GM19372 (cell line): ENCODE measurements around the gene GPR22.

Source experiments
- ATAC-seq: cut with Tn5 transposase; IDR thresholded peaks from one replicate; pipeline ENCODE4 v1.9.1; 2021; ENCODE audit warnings: mild to moderate bottlenecking, low read depth, moderate library complexity; ENCODE audit not compliant: unreplicated experiment

GPR22 gene

DNA sequence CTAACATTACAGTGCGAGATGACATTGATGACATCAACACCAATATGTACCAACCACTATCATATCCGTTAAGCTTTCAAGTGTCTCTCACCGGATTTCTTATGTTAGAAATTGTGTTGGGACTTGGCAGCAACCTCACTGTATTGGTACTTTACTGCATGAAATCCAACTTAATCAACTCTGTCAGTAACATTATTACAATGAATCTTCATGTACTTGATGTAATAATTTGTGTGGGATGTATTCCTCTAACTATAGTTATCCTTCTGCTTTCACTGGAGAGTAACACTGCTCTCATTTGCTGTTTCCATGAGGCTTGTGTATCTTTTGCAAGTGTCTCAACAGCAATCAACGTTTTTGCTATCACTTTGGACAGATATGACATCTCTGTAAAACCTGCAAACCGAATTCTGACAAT, 4.3 kb downstream of the GPR22 start:
- ATAC-seq = no peak

DNA sequence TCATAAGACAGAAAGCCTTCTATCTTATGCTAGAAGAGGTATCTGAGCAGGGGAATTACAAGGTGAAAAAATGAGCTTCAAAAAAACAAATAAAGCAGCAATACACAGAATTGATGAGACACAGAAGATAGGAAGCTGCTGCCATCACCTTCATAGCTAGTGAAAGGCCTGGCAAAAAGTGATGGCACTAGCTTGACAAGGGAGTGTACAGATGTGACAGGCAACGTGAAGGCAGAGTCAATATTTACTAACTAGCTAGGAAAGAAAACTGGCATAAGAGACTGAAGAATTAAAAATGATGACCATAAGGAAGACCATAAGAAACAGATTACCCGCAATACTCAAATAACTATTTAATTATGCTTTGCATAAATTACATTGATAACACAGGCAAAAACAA, 9.4 kb downstream of the GPR22 start:
- ATAC-seq = no peak

DNA sequence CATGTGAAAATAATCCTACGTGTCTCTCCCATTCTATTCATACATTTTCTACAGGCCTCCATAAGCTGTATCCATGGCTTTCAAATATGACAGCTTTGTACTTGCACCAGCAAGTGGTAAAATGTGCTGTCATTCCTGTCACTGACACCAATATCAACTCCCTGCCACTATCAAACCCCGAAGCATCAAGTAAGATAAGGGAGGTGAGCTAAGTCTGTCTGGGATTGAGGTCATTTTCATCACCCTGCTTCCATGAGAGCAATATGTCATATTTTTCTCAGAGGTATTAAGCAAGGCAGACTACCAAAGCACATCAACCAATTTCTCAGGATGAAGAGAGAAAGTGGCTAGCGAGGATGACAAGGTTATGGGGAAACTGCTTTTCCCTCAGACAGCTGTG, 11.1 kb downstream of the GPR22 start:
- ATAC-seq = no peak

DNA sequence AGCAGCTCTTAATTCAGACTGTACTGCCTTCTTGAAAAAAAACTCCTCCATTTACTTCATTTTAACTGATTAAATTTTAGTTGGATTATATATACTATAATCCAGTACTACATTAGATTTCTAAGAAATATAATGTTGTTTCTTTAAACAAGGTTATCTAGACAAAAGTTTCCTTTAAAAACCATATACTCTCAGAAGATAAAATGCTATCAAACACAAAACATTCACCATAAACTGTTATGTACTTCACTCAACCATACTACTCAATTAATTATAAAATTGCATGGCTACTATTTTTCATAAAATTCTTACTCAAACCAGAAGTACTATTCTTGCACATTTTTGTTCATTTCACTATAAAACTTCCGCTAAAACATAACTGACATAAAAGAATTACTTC, 12.7 kb downstream of the GPR22 start:
- no peak for ATAC-seq

DNA sequence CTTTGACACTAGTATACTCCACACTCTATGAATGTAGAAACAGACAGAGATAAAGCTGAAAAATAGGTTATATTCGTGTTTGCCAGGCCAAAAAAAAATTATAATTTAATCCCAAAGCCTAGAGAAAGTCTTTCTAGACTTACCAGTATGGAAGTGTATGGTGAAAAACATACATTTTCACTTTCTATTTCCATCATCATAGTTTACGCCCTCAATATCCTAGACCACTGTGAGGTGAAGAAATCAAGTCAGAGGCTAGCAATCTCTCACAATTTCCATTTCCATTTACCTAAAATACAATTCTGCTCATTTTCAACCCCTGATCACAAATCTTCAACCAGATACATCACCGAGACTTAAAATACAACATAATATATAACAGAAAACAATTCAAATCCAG, 16.2 kb downstream of the GPR22 start:
- no peak for ATAC-seq

DNA sequence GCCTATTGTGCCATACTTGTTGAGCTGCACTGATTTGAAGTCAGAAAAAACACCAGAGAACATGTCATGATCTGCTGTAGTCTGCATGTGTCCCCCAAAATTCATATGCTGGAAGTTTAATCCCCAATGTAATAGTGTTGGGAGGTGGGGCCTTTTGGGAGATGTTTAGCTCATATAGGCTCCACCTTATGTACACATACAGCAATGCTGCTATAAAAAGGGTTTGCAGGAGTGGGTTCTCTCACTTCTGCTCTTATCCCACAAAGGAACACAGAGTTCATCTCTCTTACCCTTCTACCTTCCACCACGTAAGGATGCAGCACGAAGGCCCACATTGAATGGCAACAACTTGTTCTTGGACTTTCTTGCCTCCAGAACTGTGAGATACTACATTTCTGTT, 23.0 kb downstream of the GPR22 start:
- no peak for ATAC-seq

DNA sequence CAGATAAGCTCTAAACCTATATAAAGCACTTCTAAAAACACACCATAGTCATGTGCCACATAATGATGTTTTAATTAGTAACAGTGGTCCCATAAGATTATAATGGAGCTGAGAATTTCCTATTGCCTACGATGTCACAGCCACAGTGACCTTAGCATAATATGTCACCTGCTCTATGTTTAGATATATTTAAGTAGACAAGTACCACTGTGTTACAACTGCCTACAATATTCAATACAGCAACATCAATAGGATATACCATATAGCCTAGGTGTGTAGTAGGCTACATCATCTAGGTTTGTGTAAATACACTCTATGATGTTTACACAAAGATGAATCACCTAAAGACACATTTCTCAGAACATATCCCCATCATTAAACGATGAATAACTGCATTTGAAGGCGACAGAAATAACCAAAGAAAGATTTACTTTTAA, 24.5 kb downstream of the GPR22 start:
- ATAC-seq = no peak

DNA sequence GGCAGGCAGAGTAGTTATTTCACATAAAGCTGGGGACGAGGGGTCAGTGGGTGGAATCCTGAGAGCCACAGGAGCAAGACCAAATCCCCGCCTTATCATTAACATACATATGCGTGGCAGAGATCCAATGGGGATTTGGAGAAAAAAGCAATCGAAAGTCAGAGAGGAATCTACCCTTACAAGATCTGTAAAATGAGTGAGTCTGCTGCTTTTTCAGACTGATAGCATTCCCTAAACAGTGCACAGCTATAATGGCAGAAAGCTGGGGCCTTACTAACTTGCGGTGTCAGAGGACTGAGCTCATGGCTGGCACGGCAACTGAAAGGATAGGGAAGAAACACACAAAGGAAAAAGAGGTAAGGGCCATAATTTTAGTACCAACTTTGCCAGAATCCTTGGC, 25.0 kb downstream of the GPR22 start:
- no peak for ATAC-seq

DNA sequence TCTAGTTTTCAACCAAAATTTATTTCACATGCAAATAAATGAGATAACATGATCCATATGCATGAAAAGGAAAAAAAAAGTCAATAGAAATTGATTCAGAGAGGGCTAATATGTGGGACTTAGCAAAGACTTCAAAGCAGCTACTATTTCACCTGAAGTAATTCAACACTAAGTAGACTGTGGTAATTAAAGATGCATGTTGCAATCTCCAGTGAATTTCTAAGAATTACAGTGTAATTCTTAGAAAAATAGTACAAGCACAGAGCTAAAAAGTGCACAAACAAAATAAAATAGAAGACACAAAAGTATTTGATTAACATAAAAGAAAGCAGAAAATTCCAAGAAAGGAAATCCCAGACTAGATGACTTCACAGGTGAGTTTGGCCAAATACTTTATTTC, 25.7 kb downstream of the GPR22 start:
- ATAC-seq = no peak

DNA sequence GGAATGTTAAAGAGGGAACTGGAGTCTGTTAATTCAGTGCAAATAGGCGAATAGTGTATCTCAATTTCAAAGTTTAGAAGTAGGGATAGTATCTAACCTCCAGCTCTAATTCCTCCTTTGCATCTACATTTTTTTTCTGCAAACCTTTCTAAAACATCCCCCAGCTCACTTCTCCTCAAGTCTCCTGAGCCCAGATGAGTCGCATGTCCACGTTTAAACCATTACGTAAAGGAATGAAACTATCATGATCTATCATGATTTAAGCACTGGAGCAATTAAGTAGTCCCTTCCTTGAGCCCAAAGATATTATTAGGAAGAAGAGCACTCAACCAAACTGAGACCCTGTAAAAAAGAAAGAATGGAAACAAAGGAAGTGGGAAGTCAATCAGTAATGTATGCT, 29.9 kb downstream of the GPR22 start:
- no peak for ATAC-seq

DNA sequence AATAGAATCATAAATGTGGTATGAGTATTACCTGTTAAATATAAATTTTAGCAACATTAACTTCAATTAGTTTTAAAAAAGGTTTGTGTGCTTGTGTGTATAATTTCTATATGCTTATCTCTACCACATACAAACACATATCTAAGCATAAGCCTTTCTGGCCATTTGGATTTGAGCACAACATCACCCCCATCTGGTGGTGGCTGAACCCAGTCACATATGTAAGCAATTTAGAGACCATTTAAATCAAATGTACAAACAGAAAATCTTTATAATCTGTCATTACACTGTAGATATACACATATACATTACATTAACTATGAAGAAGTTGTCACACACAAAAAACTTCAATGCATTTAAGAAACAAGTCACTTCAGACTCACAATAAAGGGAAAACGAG, 31.7 kb downstream of the GPR22 start:
- no peak for ATAC-seq

DNA sequence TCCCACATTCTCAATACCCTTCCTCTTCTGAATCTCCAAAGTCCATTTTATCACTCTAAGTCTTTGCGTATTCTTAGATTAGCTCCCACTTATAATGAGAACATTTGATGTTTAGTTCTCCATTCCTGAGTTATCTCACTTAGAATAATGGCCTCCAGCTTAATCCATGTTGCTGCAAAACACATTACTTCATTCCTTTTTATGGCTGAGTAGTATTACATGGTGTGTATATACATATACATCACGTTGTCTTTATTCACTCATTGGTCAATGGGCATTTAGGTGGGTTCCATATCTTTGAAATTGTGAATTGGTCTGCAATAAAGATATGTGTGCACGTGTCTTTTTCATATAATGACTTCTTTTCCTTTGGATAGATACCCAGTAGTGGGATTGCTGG, 32.3 kb downstream of the GPR22 start:
- no peak for ATAC-seq

DNA sequence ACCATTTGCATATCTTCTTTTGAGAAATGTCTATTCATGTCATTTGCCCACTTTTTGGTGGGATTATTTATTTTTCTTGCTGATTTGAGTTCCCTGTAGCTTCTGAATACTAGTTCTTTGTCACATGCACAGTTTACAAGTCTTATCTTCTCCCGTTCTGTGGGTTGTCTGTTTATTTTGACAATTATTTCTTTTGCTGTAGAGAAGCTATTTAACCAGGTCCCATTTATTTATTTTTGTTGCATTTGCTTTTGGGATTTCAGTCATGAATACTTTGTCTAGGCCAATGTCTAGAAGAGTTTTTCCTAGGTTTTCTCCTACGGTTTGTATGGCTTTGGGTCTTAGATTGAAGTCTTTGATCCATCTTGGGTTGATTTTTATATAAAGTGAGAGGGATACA, 32.9 kb downstream of the GPR22 start:
- ATAC-seq = no peak

DNA sequence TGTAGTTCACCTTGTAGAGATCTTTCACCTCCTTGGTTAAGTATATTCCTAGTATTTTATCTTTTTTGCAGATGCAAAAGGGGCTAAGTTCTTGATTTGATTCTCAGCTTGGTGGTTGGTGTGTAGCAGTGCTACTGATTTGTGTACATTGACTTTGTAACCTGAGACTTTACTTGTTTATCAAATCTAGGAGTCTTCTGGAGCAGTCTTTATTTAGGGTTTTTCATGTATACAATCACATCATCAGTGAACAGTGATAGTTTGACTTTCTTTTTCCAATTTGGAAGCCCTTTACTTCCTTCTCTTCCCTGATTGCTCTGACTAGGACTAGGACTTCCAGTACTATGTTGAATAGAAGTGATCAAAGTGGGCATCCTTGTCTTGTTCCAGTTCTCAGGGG, 33.8 kb downstream of the GPR22 start:
- ATAC-seq = no peak

DNA sequence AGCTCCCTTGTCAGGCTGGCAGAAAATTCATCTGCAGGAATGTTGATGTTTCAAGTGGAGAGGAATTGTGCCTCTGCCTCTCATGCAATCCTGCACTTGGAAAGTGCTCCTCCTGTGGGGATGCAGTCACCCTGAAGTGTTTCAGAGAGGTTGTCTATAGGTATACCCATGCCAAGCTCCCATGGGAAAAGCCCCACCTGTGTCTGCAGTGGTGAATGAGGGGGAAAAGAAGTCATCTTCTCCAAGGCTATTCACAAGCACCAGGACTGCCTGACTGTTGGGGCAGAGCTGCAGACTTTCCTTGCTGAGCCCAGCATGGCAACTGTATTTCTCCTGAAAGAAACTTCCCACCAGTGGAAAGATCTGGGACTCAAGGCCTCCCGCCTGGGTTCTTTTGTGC, 35.5 kb downstream of the GPR22 start:
- ATAC-seq = no peak

DNA sequence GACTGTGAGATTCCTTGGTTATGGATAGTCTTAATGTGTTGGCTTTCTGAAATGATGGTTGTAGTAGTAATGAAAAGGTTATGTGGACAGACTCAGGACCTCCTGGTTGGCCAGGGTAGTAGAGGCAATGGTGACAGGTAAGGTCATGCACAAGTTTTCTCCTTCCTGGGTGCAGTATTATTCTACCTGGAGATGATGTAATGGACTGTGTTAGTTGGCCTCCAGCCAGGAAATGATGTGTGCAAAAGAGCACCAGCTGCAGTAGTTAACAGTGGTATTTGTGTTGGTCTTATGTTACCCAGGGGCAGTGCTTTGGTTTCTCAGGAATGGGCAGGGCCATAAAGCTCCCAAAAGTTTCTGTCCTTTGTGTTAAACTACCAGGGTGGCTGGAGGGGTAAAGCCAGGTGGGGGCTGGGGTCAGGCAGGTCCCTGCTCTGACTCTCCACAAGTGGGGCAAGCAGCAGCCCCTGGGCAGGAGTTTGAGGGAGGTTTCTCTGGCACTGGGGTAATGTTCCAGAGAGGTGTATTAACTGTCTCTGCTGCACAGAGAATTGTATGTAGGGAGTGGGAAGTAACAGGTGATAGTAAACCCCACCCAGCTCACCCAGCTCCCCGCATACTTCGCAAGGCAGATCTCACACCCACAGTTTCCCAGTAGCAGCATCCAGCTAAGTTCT, 36.3 kb downstream of the GPR22 start:
- no peak for ATAC-seq

DNA sequence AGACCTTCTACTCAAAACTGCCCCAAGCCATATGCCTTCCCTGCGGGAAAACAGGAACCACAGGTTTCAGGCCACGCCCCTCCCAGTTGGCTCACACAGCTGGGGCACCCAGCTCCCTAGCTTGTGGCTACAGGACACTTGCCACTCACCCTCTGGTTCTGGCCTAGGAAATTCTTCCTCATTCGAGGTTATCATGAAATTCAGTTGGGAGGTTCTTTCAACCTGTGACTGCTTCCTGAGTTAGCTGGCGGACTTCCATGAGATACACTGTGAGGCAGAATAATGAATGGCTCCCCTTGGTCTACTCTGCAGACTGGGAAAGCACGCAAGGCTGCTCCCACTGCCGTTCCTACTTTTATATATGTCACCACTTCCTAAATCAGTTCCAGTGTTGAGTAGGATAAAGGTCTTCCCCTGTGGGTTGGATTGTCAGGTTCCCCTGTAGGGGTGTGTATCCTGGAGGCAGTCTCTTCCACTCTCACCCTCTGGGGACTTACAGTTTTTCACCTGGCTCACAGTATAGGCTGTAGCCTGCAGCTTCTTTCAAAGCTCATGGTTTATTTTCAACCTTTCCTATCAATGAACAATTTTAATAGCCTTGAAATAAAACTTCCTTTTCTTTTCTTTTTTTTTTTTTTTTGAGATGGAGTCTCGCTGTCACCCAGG, 37.0 kb downstream of the GPR22 start:
- ATAC-seq = no peak
